ENCODE results near the gene ARSD.
"Not testable (repeated sequence)": the region's sequence is repeated elsewhere in the genome, so short reads cannot be mapped to it uniquely, and the experiment has no call there.

ARSD gene

GRCh38 chrX:2931155-2931554, 2.0 kb upstream of the ARSD start:
- H2BK5ac ChIP-seq (ENCODE audit: low read length), result no peak overlapping the region
- H3K4me1 ChIP-seq (ENCODE audit: control insufficient read depth, low read depth, low read length), result no peaks in the 10 kb centered on the region
- no peak for DNase-seq
- no peak overlapping the region for H3K23ac ChIP-seq (ENCODE audit: low read length)
- no peak overlapping the region for H3K4ac ChIP-seq (ENCODE audit: low read depth, low read length)
- H4K8ac ChIP-seq (ENCODE audit: low read depth, low read length), result no peak overlapping the region
- no peaks in the 10 kb centered on the region for H3K36me3 ChIP-seq (ENCODE audit: control insufficient read depth, insufficient read depth, low read length)
- H3K27me3 ChIP-seq (ENCODE audit: insufficient read depth, low read length, poor library complexity), result no peaks in the 10 kb centered on the region
- H4K5ac ChIP-seq (ENCODE audit: low read length), result no peak overlapping the region
- H3K9ac ChIP-seq (ENCODE audit: low read length), result no peak overlapping the region
- no peak overlapping the region for H3K18ac ChIP-seq (ENCODE audit: low read length)
- no peak overlapping the region for H3K27ac ChIP-seq (ENCODE audit: low read depth, low read length)
- no peak overlapping the region for H3K4me3 ChIP-seq (ENCODE audit: low read length)
- H3K79me2 ChIP-seq (ENCODE audit: control insufficient read depth, insufficient read depth, low read length), result no peaks in the 10 kb centered on the region
- no peak overlapping the region for H2AK5ac ChIP-seq (ENCODE audit: low read length)
- no peaks in the 10 kb centered on the region for H3K79me1 ChIP-seq (ENCODE audit: low read length)
- no peak overlapping the region for H3K4me2 ChIP-seq (ENCODE audit: low read length)
- H3K56ac ChIP-seq (ENCODE audit: low read length), result no peak overlapping the region
- no peak overlapping the region for H2BK120ac ChIP-seq (ENCODE audit: low read depth, low read length)
- H2BK15ac ChIP-seq (replicated peaks; ENCODE audit: low read depth), result no peak overlapping the region
- WGBS (ENCODE audit: extremely low coverage, insufficient coverage, low lambda C conversion rate), result no CpG with 5 or more reads among the region's 2 CpGs

DNA sequence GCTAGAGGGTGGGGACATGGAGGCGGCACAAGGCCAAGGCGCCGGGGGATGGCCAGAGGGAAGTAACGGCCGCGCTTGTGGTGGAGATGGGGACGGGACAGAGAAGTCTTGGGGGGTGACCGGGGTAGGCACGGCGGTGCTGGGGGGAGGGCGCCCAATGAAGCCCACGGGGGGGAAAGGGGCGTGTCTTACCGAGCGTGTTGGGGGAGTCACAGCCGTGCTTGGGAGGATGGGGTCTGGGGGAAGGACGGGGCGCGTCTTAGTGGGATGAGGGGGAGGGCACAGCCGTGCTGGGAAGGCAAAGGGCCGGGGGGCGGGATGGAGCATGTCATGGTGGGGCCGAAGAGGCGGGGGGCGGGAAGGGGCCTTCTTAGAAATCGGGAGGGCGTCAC, 952 bp downstream of the ARSD start:
- H3K4me1 ChIP-seq (ENCODE audit: control insufficient read depth, low read depth, low read length), result no peaks in the 10 kb centered on the region
- no peaks in the 10 kb centered on the region for H3K79me2 ChIP-seq (ENCODE audit: control insufficient read depth, insufficient read depth, low read length)
- peak overlapping the region; percentile 24 for H3K18ac ChIP-seq (ENCODE audit: low read length)
- DNase-seq, result peak; percentile 92
- peak overlapping the region; percentile 80 for H3K27ac ChIP-seq (ENCODE audit: low read depth, low read length)
- no peak overlapping the region for H4K5ac ChIP-seq (ENCODE audit: low read length)
- no peak overlapping the region for H3K4me3 ChIP-seq (ENCODE audit: low read length)
- H3K27me3 ChIP-seq (ENCODE audit: insufficient read depth, low read length, poor library complexity), result no peaks in the 10 kb centered on the region
- H3K36me3 ChIP-seq (ENCODE audit: control insufficient read depth, insufficient read depth, low read length), result no peaks in the 10 kb centered on the region
- peak overlapping the region; percentile 80 for H2BK5ac ChIP-seq (ENCODE audit: low read length)
- H3K4me2 ChIP-seq (ENCODE audit: low read length), result peak overlapping the region; percentile 3
- H3K56ac ChIP-seq (ENCODE audit: low read length), result peak overlapping the region; percentile 84
- no peak overlapping the region for H3K23ac ChIP-seq (ENCODE audit: low read length)
- H2AK5ac ChIP-seq (ENCODE audit: low read length), result no peak overlapping the region
- H2BK120ac ChIP-seq (ENCODE audit: low read depth, low read length), result no peak overlapping the region
- peak overlapping the region; percentile 82 for H3K4ac ChIP-seq (ENCODE audit: low read depth, low read length)
- no peak overlapping the region for H2BK15ac ChIP-seq (replicated peaks; ENCODE audit: low read depth)
- whole genome bisulfite sequencing (ENCODE audit: extremely low coverage, insufficient coverage, low lambda C conversion rate), result no CpG with 5 or more reads among the region's 27 CpGs
- H3K9ac ChIP-seq (ENCODE audit: low read length), result peak overlapping the region; percentile 70
- no peak overlapping the region for H4K8ac ChIP-seq (ENCODE audit: low read depth, low read length)
- H3K79me1 ChIP-seq (ENCODE audit: low read length), result no peaks in the 10 kb centered on the region

DNA sequence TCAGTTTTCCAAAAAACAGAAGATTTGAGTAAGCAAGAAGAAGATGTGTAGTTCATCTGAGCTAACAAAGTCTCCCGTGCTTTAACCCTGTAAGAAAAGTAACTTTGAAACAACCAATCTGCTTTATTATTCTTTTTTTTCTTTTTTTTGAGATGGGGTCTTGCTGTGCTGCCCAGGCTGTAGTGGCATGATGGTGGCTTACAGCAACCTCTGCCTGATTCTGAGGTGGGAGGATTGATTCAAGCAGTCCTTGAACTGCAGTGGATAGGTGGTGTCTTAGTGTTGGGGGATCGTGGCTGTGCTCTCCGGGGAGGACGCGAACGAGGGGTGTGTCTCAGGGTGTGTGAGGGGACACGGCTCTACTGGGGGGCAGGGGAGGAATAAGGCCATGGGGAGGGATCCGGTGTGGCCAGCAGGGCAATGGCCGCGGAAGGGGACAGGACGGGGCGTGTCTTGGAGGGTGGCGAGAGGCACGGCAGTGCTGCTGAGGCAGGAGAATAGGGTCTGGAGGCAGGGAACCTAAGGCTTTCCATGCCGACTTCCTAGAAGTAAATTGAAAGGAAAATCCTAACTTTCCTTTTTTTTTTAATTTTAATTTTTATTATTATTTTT, 2.4 kb downstream of the ARSD start:
- Histone ChIP-seq H3K4me1 (ENCODE audit: control insufficient read depth, low read depth, low read length) (no peaks in the 10 kb centered on the region), H3K56ac (ENCODE audit: low read length) (no peak overlapping the region), H3K18ac (ENCODE audit: low read length) (no peak overlapping the region), H3K27me3 (ENCODE audit: insufficient read depth, low read length, poor library complexity) (no peaks in the 10 kb centered on the region), H4K8ac (ENCODE audit: low read depth, low read length) (no peak overlapping the region), H3K79me2 (ENCODE audit: control insufficient read depth, insufficient read depth, low read length) (no peaks in the 10 kb centered on the region), H3K4me3 (ENCODE audit: low read length) (no peak overlapping the region), H3K4ac (ENCODE audit: low read depth, low read length) (no peak overlapping the region), H3K36me3 (ENCODE audit: control insufficient read depth, insufficient read depth, low read length) (no peaks in the 10 kb centered on the region), H4K5ac (ENCODE audit: low read length) (no peak overlapping the region), H2BK5ac (ENCODE audit: low read length) (no peak overlapping the region), H3K23ac (ENCODE audit: low read length) (no peak overlapping the region), H2BK15ac (replicated peaks; ENCODE audit: low read depth) (no peak overlapping the region), H3K9ac (ENCODE audit: low read length) (no peak overlapping the region), H2AK5ac (ENCODE audit: low read length) (no peak overlapping the region), H3K4me2 (ENCODE audit: low read length) (no peak overlapping the region), H2BK120ac (ENCODE audit: low read depth, low read length) (no peak overlapping the region), H3K79me1 (ENCODE audit: low read length) (no peaks in the 10 kb centered on the region), H3K27ac (ENCODE audit: low read depth, low read length) (no peak overlapping the region)
- no CpG with 5 or more reads among the region's 15 CpGs for WGBS (ENCODE audit: extremely low coverage, insufficient coverage, low lambda C conversion rate)
- no peak for DNase-seq

DNA sequence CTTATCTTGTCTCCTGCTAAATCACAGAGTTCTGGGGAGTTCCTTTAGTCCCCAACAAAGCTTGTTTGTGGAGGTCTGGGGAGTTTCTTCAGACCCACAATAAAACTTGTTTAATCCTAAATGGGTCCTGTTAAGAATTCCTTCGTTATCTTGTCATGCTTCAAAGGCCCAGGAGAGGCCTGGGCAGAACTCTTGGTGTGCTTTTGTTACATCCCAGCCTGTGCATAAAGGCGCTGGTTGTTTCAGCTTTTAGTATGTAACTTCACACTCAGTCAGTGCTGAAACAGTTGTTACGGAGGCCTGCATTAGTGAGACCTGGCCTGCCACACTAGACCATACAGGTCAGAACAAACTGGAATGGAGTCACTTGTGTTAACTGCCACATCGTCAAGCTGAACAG, 2.9 kb downstream of the ARSD start:
- H3K4me1 ChIP-seq (ENCODE audit: control insufficient read depth, low read depth, low read length); H2BK15ac ChIP-seq (replicated peaks; ENCODE audit: low read depth); H2AK5ac ChIP-seq (ENCODE audit: low read length); H4K8ac ChIP-seq (ENCODE audit: low read depth, low read length); H3K9ac ChIP-seq (ENCODE audit: low read length); H2BK120ac ChIP-seq (ENCODE audit: low read depth, low read length); H3K79me2 ChIP-seq (ENCODE audit: control insufficient read depth, insufficient read depth, low read length); H3K4ac ChIP-seq (ENCODE audit: low read depth, low read length); H3K4me2 ChIP-seq (ENCODE audit: low read length); DNase-seq; H3K18ac ChIP-seq (ENCODE audit: low read length); H3K56ac ChIP-seq (ENCODE audit: low read length); H3K79me1 ChIP-seq (ENCODE audit: low read length); H4K5ac ChIP-seq (ENCODE audit: low read length); H3K27ac ChIP-seq (ENCODE audit: low read depth, low read length); H3K4me3 ChIP-seq (ENCODE audit: low read length); H2BK5ac ChIP-seq (ENCODE audit: low read length); H3K36me3 ChIP-seq (ENCODE audit: control insufficient read depth, insufficient read depth, low read length); H3K23ac ChIP-seq (ENCODE audit: low read length); H3K27me3 ChIP-seq (ENCODE audit: insufficient read depth, low read length, poor library complexity): not testable (repeated sequence)
- WGBS (ENCODE audit: extremely low coverage, insufficient coverage, low lambda C conversion rate), result no CpG with 5 or more reads among the region's 4 CpGs

GRCh38 chrX:2924151-2924550, 5.0 kb downstream of the ARSD start:
- Histone ChIP-seq H3K9ac (ENCODE audit: low read length) (no peak overlapping the region), H2BK120ac (ENCODE audit: low read depth, low read length) (no peak overlapping the region), H3K79me2 (ENCODE audit: control insufficient read depth, insufficient read depth, low read length) (no peaks in the 10 kb centered on the region), H2AK5ac (ENCODE audit: low read length) (no peak overlapping the region), H3K23ac (ENCODE audit: low read length) (no peak overlapping the region), H3K27ac (ENCODE audit: low read depth, low read length) (no peak overlapping the region), H4K5ac (ENCODE audit: low read length) (no peak overlapping the region), H2BK5ac (ENCODE audit: low read length) (no peak overlapping the region), H3K4me2 (ENCODE audit: low read length) (no peak overlapping the region), H2BK15ac (replicated peaks; ENCODE audit: low read depth) (no peak overlapping the region), H3K79me1 (ENCODE audit: low read length) (no peaks in the 10 kb centered on the region), H4K8ac (ENCODE audit: low read depth, low read length) (no peak overlapping the region), H3K56ac (ENCODE audit: low read length) (no peak overlapping the region), H3K27me3 (ENCODE audit: insufficient read depth, low read length, poor library complexity) (no peaks in the 10 kb centered on the region), H3K18ac (ENCODE audit: low read length) (no peak overlapping the region), H3K4me1 (ENCODE audit: control insufficient read depth, low read depth, low read length) (no peaks in the 10 kb centered on the region), H3K4me3 (ENCODE audit: low read length) (no peak overlapping the region), H3K36me3 (ENCODE audit: control insufficient read depth, insufficient read depth, low read length) (no peaks in the 10 kb centered on the region), H3K4ac (ENCODE audit: low read depth, low read length) (no peak overlapping the region)
- no CpG with 5 or more reads among the region's 9 CpGs for WGBS (ENCODE audit: extremely low coverage, insufficient coverage, low lambda C conversion rate)
- DNase-seq, result no peak

GRCh38 chrX:2921750-2922149, 7.4 kb downstream of the ARSD start:
- Histone ChIP-seq H3K4me2 (ENCODE audit: low read length) (no peak overlapping the region), H3K23ac (ENCODE audit: low read length) (no peak overlapping the region), H3K79me2 (ENCODE audit: control insufficient read depth, insufficient read depth, low read length) (no peaks in the 10 kb centered on the region), H2BK15ac (replicated peaks; ENCODE audit: low read depth) (no peak overlapping the region), H4K5ac (ENCODE audit: low read length) (no peak overlapping the region), H3K79me1 (ENCODE audit: low read length) (no peaks in the 10 kb centered on the region), H3K27me3 (ENCODE audit: insufficient read depth, low read length, poor library complexity) (no peaks in the 10 kb centered on the region), H2BK120ac (ENCODE audit: low read depth, low read length) (no peak overlapping the region), H3K4ac (ENCODE audit: low read depth, low read length) (no peak overlapping the region), H3K18ac (ENCODE audit: low read length) (no peak overlapping the region), H4K8ac (ENCODE audit: low read depth, low read length) (no peak overlapping the region), H3K36me3 (ENCODE audit: control insufficient read depth, insufficient read depth, low read length) (no peaks in the 10 kb centered on the region), H2BK5ac (ENCODE audit: low read length) (no peak overlapping the region), H3K4me3 (ENCODE audit: low read length) (no peak overlapping the region), H3K9ac (ENCODE audit: low read length) (no peak overlapping the region), H3K56ac (ENCODE audit: low read length) (no peak overlapping the region), H3K27ac (ENCODE audit: low read depth, low read length) (no peak overlapping the region), H2AK5ac (ENCODE audit: low read length) (no peak overlapping the region), H3K4me1 (ENCODE audit: control insufficient read depth, low read depth, low read length) (no peaks in the 10 kb centered on the region)
- no CpG with 5 or more reads among the region's 9 CpGs for WGBS (ENCODE audit: extremely low coverage, insufficient coverage, low lambda C conversion rate)
- no peak for DNase-seq

Data from mesendoderm (in vitro differentiated cells).